ENCODE results near the gene NDE1.
"Not testable (repeated sequence)": the region's sequence is repeated elsewhere in the genome, so short reads cannot be mapped to it uniquely, and the experiment has no call there.

The NDE1 gene

DNA sequence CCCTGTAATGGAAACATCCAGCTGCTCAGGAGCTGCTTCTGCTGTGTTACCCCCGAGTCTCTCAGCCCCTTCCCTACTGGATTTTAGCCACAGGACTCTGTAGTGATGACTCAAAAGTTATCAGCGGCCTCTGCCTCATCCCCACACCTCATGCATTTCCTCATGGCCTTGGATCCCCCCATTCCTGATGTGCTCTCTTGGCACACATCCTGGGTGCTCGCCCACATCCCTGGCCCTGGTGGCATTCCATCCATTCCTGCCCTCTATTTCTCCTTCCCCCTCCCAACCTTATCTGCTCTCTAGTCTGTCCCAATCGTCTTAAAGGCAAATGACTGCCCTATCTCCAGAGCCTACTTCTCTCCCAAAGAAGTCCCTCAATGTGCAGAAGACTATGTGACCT lies 31.7 kb upstream of the NDE1 start:
- no peak overlapping the region for H3K27ac ChIP-seq
- no peak overlapping the region for H3K4me3 ChIP-seq

DNA sequence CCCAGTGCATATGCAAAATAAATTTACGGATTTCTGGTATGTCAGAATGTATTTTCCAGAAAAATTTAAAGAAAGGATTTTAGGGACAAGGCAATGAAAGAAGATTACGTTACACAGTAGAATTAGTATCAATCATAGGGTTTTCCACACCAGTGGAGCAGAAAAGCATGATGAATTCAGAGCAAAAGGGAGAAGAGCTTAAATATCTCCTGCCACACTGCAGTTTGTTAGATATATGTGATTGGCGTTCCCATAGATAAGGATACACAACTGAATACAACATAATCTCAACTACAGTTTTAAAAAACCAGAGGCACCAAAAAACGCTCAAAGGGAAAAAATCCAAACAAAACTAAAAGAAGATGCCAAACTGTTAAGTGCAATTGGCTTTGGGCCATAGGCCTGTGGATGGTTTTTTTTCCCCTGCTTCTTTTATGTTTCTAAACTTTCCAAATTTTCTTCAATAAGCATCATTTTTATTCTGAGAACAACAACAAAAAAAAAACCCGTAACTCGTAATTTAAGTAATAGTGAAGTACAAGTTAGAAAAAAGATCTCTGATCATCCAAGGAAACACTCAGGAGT lies 29.3 kb upstream of the NDE1 start:
- H3K4me3 ChIP-seq = no peak overlapping the region
- no peak overlapping the region for H3K27ac ChIP-seq

DNA sequence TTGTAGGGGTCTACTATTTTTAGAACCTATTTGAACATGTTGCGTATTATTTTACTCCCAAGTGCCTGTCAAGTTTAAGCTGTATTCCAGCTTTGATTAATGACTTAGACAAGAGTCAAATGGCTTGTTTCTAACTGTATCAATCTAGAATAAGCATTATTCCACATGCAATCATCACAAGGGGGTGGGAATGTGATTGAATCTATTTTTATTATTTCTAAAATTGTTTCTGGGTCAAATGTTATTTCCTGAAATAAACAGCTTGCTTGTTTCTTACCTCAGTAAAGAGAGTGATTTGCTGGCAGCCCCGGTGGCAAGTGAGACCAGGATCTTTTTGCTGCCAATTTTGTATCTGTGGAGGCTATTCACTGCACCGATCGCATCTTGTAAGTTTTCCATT lies 28.6 kb upstream of the NDE1 start:
- no peak overlapping the region for H3K27ac ChIP-seq
- no peak overlapping the region for H3K4me3 ChIP-seq

DNA sequence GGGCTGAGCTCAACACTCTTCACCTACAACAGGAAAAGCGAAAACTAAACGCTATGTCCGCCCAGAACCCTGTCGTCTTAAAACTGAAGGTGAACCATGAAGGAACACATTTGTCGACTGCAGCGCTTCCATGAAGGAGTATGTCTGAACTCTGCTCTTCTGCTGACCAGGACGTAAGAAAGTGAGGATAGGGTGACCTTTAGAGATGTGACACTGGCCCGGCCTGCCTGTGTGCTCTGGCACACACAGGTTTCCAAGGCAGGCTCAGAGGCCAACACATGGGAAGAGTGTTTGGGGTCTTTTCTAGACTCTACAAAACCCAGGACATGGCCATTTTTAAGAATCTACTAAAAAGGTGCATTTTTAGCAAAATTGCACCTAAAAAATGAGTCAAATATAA lies 28.2 kb upstream of the NDE1 start:
- Histone ChIP-seq H3K4me3 (no peak overlapping the region), H3K27ac (no peak overlapping the region)

DNA sequence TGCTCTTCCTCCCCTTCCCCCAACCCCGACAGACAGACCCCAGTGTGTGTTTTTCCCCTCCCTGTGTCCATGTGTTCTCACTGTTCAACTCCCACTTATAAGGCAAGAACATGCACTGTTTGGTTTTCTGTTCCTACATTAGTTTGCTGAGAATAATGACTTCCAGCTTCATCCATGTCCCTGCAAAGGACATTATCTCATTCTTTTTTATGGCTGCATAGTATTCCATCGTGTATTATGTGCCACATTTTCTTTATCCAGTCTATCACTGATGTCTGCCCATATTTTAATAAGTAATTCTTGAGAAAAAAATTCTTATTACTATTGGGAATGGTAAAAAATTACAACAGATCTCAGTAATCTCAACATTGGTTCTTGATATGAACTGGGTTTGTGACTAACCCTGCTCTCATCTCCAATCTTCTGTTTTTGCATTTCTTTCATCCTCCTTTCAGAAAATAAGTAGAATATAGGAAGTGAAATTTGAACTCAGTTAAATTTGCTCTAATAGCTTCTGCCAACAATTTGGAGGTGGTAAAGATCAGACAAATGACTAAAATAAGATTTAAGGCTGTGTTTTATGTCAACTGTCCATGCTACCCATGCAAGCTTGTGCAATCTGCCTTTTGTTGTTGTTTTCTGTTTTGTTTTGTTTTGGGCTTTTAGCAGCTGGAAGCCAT lies 18.2 kb upstream of the NDE1 start:
- no peak overlapping the region for H3K27ac ChIP-seq
- H3K4me3 ChIP-seq = no peak overlapping the region

DNA sequence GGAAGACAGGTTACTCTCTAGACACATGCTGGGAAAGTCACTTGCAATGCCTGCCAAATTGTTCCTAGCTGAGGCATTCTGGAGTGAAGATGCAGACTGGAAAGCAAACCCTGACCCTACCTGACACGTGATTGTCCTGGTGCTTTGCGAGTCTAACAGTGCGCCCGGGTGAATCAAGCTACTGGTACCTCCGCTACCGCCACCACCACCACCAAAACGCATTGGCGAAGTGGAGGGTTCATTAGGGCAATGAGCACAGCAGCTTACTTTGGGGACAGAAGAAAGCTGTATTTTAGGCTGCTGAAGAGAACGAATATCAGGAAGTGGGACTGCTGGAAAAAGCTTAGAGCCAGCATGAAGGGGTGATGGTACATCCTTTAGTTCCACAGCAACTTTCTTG lies 14.1 kb upstream of the NDE1 start:
- Histone ChIP-seq H3K4me3 (no peak overlapping the region), H3K27ac (peak overlapping the region in 6 of 21 experiments; percentile 11 to 74 (median 48))

DNA sequence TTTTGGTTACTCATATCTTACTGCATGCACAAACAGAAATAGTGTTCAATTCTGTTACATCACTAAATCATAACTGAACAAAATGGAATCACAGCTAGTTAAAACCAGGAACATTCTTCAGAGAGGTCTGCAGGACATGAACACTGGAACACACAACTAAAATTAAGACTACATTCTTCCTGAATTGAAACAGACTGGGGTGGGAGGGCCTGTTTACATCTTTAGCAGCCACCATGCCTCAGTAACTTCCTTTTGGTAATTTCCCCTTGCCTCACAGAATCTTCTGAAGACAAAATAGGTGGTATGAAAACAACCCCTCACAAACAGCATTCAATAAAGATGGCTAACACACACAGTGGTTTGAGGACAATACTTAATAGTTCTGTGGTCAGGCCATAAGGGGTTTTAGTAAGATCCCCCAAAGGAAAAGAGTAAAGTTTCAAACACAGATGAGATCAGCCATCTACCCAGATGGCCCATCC lies 13.6 kb upstream of the NDE1 start:
- no peak overlapping the region for H3K4me3 ChIP-seq
- H3K27ac ChIP-seq = peak overlapping the region in 6 of 21 experiments; percentile 11 to 74 (median 48)

DNA sequence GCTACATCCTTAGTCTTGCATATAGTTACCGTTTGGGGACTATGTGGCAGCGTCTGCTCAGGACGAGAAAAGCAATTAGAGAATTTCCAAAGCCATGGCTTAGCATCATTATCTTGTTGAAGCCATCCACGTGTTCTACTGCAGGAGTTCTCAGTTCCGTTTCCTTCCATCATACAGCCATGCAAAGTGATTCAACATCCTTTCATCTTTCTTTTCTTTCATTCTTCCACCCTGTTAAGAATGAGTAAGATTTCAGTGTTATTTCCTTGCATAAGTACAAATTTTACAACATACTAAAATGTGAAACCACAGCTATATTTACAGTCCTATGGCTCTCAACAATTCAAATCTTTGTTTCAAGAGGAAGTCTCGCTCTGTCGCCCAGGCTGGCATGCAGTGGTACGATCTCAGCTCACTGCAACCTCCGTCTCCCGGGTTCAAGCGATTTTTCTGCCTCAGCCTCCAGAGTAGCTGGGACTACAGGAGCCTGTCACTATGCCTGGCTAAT lies 10.9 kb upstream of the NDE1 start:
- H3K4me3 ChIP-seq = no peak overlapping the region
- H3K27ac ChIP-seq = peak overlapping the region in 5 of 21 experiments; percentile 5 to 96 (median 16)

DNA sequence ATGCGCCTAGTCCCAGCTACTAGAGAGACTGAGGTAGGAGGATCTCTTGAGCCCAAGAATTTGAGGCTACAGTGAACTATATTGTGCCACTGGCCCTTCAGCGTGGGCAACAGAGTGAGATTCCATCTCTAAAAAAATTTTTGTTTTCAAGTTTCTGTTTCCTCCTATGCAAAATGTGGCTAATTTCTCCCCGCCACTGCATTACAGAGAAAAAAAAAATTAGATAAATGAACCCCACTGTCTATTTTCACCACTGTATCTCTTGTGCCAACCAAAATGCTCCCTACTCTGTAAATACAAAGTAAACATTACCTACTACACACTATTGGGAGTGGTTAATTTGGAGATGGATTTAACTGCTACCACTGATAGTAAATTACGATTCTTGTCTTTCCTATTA lies 9.1 kb upstream of the NDE1 start:
- peak overlapping the region in 6 of 21 experiments; percentile 10 to 99 (median 92) for H3K27ac ChIP-seq
- H3K4me3 ChIP-seq = no peak overlapping the region

DNA sequence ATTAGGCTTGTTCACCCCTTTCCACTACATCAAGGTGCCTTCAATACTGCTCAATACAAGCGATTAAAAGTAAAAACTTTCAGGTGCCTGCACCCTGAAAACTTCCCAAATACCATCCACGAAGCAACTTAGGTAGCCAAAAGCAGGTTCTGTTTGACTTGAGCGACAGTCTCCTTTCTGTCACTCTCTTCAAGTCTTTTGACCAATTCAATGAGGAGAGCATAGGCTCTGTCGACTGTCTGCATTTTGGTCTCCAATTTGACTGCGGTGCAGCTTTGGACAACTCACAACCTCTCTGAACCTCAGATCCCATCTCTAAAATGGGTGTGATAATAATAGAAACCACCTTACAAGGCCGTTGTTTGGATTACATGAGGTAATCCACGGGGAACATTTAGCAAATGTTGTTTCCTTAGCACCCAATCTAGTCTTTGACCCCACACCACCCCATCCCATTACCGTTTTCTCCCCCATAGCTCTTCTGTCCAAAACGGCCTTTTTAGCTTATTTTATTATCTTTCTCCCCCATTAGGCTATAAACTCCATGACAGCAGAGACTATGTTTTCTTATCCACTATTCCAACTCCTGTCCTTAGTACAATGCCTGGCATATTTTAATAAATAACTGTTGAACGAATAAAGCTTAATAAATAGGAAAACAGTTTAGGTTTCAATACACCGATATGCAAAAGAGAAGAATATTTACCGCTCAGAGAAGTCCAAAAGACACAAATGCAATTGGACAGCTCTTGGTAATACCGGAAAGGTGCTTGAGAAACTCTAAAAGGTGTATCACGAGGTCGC lies 8.1 kb upstream of the NDE1 start:
- peak overlapping the region; percentile 77 to 92 (median 85) for H3K4me3 ChIP-seq

DNA sequence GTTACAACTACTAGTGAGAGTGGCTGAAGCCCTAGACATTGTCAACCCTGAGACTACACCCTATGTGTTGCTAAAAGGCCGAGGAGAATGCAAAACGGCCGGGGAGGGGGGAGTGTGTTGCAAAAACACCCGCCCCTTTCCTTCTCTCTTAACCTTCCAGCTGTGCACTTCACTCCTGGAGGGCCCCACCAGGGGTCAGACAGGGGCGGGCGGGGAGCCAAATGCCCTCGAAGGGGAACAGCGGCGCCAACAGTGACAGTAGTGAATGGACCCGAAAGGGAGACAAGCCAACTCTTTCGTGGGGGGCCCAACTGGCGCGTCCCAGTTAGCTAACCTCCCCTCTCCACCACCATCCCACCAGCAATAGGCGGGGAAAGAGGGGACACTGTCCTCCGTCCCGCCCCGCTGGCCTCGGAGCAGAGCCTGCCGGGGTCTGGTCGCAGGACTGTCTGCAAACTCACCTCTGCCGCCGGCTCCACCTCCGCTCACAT lies 7.4 kb upstream of the NDE1 start:
- Histone ChIP-seq H3K27ac (peak overlapping the region; percentile 38 to 100 (median 97)), H3K4me3 (peak overlapping the region; percentile 77 to 92 (median 85))

More for the DNA sequence above, 8.1 kb upstream of the NDE1 start:
- peak overlapping the region in 20 of 21 experiments; percentile 85 to 100 (median 97) for H3K27ac ChIP-seq

DNA sequence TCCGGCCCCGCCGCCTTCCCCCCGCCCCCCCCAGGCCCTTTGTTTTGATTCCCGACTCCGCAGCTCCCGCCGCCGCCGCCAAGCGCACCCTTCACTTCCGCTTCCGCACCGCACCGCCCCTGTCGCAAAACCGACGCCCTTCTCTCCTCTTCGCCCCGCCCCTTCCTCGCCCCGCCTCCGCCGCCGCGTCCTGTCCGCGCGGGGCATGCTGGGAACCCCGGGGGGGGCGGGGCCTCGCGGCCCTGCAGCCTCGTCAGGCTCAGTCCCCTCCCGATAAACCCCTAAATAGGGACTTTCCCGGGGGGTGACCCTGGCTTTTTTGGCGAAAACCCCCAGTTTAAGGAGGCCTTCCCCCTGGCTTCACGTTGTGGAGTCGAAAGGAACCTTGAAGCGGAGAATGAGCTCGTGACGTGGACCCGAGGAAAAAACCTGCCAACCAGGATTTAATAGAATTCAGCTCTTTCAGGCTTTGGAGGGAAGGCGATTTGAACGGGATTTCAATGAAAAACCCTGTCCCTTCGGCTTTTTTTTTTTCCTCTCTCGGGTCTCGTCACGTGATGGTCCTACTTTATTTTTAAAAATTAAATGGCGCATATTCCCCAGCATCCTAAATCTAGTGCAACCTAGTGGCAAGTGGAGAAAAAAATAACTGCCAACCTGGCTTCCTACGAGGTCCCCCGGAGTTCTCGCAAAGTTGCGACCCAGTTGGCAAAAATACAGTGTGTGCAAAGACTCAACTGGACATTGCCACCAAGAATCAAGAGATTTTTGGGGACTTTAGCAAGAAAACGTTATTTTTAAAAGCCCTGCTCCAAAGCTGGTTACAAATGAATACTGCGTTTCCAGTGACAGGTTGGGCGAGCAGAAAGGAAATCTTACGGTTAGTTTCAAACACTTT lies 6.7 kb upstream of the NDE1 start, which contains the start of gene MARF1:
MARF1 (minus strand) TSS at position 107 of the 898 bp plus-strand sequence. CDS start 3,921 bp downstream, outside the sequence.
- Histone ChIP-seq H3K27ac (peak within 1 kb of the TSS; percentile 60 to 100 (median 97)), H3K4me3 (peak within 1 kb of the TSS; percentile 77 to 92 (median 85))

DNA sequence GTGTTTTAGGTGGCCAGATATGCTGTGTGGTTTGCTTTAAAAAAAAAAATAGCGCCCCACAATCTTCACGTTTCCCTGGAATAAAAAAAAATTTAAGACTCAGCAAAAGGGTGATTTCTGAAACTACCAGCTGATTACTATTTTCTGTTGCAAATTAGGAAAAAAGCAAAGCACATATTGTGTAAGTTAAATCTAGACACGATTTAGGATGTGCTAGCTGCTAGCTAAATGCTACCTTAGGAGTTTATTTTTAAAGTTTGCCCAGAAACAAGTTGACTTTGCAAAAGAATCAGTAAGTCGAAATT lies 6.1 kb upstream of the NDE1 start:
- peak overlapping the region; percentile 60 to 100 (median 97) for H3K27ac ChIP-seq
- peak overlapping the region; percentile 77 to 92 (median 85) for H3K4me3 ChIP-seq

DNA sequence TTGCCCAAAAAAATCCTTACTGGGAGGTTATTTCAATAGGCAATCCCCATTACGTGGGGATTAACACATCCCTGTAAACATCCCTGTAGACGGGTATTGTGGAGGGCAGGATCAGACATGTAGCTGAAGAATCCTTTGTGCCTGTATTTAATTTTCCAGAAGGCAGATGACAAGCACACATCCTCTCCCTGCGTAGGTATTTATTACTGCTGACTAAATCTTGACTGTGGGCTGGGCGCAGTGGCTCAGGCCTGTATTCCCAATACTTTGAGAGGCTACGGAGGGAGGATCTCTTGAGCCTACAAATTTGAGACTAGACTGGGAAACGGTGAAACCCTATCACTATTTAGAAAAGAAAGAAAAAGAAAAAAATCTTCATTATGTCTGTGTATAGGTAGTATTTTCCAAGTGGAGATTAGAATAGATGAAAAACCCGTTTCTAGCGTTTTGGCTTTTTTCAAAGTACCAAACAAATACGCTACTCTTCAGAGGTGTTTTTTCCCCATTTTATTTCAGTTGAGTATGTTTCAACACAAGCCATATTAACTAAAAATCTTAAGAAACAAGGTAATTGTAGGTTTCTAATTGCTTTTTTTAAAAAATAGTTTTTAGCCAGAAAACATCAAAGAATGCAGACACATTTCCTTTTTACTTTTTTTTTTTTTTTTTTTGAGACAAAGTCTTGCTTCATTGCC lies 5.6 kb upstream of the NDE1 start:
- Histone ChIP-seq H3K27ac (peak overlapping the region; percentile 60 to 100 (median 97)), H3K4me3 (peak overlapping the region in 2 of 7 experiments; percentile 77 to 81)

DNA sequence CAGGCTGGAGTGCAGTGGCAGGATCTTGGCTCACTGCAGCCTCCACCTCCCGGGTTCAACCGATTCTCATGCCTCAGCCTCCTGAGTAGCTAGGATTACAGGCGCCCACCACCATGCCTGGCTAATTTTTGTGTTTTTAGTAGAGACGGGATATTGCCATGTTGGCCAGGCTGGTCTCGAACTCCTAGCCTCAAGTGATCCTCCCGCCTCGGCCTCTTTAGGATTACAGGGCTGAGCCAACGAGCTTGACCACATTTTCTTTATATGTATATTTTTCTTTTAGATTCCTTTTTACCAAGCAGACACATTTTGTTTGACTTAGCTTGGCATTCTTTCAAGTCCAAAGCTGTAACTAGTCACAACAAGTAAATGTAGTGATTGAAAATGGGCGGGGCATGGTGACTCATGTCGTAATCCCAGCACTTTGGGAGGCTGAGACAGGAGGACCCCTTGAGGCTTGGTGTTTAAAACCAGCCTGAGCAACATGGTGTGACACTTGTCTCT lies 5.0 kb upstream of the NDE1 start:
- peak overlapping the region in 20 of 21 experiments; percentile 0 to 100 (median 96) for H3K27ac ChIP-seq
- not testable (repeated sequence) for H3K4me3 ChIP-seq

DNA sequence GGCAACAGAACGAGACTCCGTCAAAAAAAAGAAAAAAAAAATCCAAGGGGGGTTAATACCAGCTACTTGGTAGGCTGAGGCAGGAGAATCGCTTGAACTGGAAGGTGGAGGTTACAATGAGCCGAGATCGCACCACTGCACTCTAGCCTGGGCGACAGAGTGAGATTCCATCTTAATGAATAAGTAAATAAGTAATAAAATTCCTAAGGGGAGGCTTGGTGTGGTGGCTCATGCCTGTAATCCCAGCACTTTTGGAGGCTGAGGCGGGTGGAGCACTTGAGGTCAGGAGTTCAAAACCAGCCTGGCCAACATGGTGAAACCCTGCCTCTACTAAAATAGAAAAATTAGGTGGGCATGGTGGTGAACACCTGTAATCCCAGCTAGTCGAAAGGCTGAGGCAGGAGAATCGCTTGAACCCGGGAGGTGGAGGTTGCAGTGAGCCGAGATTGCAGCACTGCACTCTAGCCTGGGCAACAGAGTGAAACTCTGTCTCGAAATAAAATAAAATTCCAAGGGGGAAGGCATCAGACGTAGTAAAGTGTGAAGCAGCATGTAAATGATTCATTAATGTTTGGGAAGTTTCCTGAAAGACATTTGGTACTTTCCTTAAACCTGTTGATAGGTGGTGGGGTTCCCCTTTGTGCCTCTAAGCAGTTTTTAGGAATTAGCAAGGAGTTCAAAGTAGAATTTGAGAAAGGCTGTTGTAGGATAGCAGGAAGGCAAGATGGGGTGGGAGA lies 3.3 kb upstream of the NDE1 start:
- H3K4me3 ChIP-seq = not testable (repeated sequence)
- H3K27ac ChIP-seq = peak overlapping the region in 2 of 21 experiments; percentile 2 to 27

DNA sequence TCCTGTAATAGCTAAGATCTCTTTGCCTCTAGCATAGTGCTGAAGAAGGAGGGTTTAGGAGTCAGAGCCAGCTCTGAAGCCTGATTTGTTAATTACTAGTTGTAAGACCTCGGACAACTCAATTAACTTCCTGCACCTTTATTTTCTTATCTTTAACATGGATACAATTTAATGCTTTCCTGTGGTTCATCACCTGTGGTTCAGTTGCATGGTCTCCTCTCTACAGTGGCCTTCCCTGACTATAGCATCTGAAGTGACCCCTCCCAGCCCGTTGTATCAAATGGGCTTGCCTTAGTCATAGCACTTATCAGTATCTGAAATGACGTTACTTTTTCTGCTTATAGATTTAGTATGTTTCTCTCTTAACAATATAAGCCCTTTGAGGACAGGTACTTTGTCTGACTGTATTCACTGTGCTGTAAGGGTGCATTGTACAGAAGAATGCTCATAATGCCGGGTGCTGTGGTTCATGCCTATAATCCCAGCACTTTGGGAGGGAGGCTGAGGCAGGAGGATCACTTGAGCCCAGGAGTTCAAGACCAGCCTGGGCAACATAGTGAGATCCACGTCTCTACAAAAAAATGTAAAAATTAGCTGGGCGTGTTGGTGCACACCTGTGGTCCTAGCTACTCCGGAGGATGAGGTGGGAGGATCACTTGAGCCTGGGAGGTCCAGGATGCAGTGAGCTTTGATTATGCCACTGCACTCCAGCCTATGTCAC lies 2.6 kb upstream of the NDE1 start:
- no peak overlapping the region for H3K4me3 ChIP-seq
- H3K27ac ChIP-seq = peak overlapping the region in 1 of 21 experiments; percentile 27
